ENCODE measurements around the gene FMO3. TPM values are rescaled to one million over a fixed set of nuclear protein-coding genes. Genes with fewer than 3 reads are reported as not detected.

Gene FMO3
- total RNA-seq, 2 donors from 2014 or later = 2.6 to 8.8 TPM

DNA sequence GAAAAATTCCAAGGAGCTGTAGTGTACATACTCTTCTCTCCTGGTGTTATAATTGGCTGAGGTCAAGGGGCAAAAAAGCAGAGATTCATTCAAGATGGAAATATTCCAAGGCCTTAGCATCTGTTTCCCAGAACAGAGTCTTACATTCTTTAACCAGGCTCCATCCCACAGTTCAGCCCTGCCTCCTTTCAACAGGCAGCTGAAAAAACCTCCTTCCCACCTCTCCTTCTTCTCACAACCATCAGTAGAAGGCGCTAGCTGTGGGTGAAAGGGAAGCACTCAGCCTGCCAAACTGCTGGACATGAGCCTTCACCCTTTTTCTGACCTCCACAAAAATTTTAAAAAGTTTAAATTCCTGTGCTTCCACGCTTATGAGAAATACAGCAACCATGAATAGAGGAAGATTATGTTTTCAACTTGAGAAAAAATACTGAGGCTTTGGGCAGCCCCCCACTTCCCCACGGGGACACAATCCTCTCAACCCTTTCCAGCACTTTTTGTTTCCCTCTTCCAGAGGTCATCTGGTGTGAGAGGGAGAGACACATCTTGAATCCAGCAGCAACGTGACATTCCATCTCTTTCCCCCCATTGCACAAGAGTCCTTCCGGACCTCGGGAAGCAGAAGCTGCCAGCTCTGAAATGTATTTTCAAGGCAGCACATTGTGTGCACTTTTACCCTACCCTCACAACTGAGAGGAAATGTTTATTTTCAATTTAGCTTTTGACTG is 51.1 kb downstream of the FMO3 start:
- peak overlapping the region in 2 of 4 donors; percentile 30 to 56 for H3K27ac ChIP-seq
- intact Hi-C loops (cut with DNase I) = no loop called here
- peak in 3 of 4 donors; percentile 18 to 47 (median 29) for DNase-seq
- ATAC-seq = peak; percentile 69
- H3K4me1 ChIP-seq = peaks cover 20% of the 10 kb centered on the region
- H3K27me3 ChIP-seq = no peaks in the 10 kb centered on the region
- TF ChIP-seq, protein P1, sequence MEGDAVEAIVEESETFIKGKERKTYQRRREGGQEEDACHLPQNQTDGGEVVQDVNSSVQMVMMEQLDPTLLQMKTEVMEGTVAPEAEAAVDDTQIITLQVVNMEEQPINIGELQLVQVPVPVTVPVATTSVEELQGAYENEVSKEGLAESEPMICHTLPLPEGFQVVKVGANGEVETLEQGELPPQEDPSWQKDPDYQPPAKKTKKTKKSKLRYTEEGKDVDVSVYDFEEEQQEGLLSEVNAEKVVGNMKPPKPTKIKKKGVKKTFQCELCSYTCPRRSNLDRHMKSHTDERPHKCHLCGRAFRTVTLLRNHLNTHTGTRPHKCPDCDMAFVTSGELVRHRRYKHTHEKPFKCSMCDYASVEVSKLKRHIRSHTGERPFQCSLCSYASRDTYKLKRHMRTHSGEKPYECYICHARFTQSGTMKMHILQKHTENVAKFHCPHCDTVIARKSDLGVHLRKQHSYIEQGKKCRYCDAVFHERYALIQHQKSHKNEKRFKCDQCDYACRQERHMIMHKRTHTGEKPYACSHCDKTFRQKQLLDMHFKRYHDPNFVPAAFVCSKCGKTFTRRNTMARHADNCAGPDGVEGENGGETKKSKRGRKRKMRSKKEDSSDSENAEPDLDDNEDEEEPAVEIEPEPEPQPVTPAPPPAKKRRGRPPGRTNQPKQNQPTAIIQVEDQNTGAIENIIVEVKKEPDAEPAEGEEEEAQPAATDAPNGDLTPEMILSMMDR (IDR thresholded peaks at IDR 0.05) = no peak
- TF ChIP-seq POLR2A (IDR thresholded peaks at IDR 0.05) = no peak
- H3K36me3 ChIP-seq (replicated peaks in 1 of 2; ENCODE audit: insufficient read depth in 1 of 2, low read depth in 2 of 2) = no peaks in the 10 kb centered on the region
- H3K9me3 ChIP-seq = no peaks in the 10 kb centered on the region
- 45 to 53% methylated on average over 6 of the region's 6 CpGs for WGBS, 2 donors
- no peak overlapping the region for H3K4me3 ChIP-seq

DNA sequence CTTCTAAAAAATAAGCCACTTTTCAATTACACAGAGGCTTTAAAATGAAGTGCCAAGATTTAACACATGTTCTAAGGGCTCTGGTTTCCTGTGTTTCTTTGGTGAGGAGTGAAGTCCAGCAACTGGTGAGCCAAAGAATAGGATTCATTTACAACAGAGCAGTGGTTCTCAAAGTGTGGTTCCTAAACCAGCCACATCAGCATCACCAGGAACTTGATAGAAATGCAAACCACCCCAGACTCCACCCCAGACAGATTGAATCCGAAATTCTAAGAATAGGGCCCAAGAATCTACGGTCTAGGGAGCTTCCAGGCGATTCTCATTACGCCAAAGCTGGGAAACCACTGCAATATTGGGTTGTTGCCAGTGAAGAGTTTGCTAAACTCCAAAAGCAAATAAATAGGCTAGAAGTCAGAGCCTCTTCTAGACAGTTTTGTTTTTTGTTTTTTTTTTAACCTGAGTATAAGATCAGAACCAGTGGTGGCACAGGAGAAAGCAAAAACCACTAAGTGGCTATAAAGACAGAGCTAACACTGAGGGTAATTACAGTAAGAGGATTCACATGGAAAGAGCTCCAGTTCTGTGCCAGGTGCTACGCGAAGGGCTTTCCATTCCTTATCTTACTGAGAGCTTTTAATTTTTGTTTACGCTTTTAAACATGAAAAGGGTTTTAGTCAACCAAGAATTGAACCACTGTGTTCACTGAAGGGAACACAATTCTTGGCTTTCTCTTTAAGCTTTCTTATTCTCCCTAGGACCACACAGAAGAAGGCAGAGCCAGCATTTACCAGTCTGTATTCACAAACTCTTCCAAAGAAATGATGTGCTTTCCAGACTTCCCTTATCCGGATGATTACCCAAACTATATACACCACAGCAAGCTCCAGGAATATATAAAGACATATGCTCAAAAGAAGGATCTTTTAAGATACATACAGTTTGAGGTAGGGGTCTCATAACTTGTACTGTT is 52.0 kb downstream of the FMO3 start:
- WGBS, 2 donors = 25 to 27% methylated on average over 8 of the region's 8 CpGs
- H3K4me1 ChIP-seq = peaks cover 20% of the 10 kb centered on the region
- no peaks in the 10 kb centered on the region for H3K27me3 ChIP-seq
- intact Hi-C loops (cut with DNase I) = no loop called here
- H3K27ac ChIP-seq = peak overlapping the region in 2 of 4 donors; percentile 30 to 56
- DNase-seq (peak in 3 of 4 donors; percentile 10 to 25 (median 19)), ATAC-seq (peak; percentile 41)
- no peak overlapping the region for H3K4me3 ChIP-seq
- TF ChIP-seq, protein P1 (IDR thresholded peaks at IDR 0.05) = no peak
- no peak for TF ChIP-seq POLR2A (IDR thresholded peaks at IDR 0.05)
- H3K9me3 ChIP-seq = no peaks in the 10 kb centered on the region
- H3K36me3 ChIP-seq (replicated peaks in 1 of 2; ENCODE audit: insufficient read depth in 1 of 2, low read depth in 2 of 2) = no peaks in the 10 kb centered on the region

DNA sequence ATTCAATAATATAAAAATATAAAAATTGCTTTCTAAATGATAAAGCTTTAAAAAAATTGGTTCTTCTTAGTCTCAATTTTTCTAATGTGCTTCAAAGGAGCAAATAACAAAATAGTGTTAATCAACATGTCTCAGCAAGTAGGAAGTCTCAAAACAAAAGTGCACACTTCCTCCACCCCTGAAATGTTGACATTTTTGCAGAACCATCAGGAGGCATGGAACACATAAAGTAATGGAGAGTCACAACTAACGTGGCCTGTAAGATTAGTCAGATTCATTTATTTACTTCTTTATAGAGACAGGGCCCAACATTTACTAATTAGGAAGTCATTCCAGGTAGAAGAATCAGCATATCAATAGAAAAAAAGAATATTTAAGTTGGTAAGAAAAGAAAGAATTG is 59.5 kb downstream of the FMO3 start:
- TF ChIP-seq, protein P1 (IDR thresholded peaks at IDR 0.05) = no peak
- no peak for TF ChIP-seq POLR2A (IDR thresholded peaks at IDR 0.05)
- H3K27me3 ChIP-seq = no peaks in the 10 kb centered on the region
- no peaks in the 10 kb centered on the region for H3K9me3 ChIP-seq
- no peak overlapping the region for H3K27ac ChIP-seq
- H3K4me3 ChIP-seq = no peak overlapping the region
- WGBS, 2 donors = 56 to 57% methylated on average over 1 of the region's 1 CpG
- H3K36me3 ChIP-seq (replicated peaks in 1 of 2; ENCODE audit: insufficient read depth in 1 of 2, low read depth in 2 of 2) = no peaks in the 10 kb centered on the region
- ATAC-seq (no peak), DNase-seq (no peak)
- H3K4me1 ChIP-seq = no peaks in the 10 kb centered on the region
- intact Hi-C loops (cut with DNase I) = no loop called here

DNA sequence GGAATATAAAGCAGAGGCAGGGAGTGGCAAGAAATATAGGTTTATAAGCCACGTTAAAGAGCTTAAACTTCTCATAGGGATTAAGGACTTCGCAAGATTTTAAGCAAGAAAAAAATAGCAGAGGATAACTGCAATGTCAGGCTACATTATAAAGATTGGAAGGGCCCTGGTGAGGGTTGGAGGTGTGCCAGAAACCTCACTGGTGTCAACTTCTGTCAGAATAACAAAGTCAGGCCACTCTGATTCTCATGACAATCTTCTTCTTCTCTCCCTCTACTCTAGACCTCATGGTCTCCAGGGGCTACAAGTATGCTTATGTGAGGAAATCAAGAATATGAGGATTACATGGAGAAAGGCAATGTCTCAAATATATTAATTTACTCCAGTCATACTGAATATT is 61.8 kb downstream of the FMO3 start:
- Histone ChIP-seq H3K9me3 (no peaks in the 10 kb centered on the region), H3K4me3 (no peak overlapping the region), H3K36me3 (replicated peaks in 1 of 2; ENCODE audit: insufficient read depth in 1 of 2, low read depth in 2 of 2) (no peaks in the 10 kb centered on the region), H3K27ac (no peak overlapping the region), H3K27me3 (no peaks in the 10 kb centered on the region), H3K4me1 (no peaks in the 10 kb centered on the region)
- no peak for ATAC-seq
- 53 to 61% methylated on average over 2 of the region's 2 CpGs for WGBS, 2 donors
- no peak for DNase-seq
- intact Hi-C loops (cut with DNase I) = no loop called here
- TF ChIP-seq POLR2A (IDR thresholded peaks at IDR 0.05) = no peak
- TF ChIP-seq, protein P1 (IDR thresholded peaks at IDR 0.05) = no peak

All from body of pancreas (tissue), 4 donors.